IMR-90 (cell line): ENCODE results near the gene MRPL20. TPM values are rescaled to one million over a fixed set of nuclear protein-coding genes. Genes with fewer than 3 reads are reported as not detected.
"Not testable (repeated sequence)": the region's sequence is repeated elsewhere in the genome, so short reads cannot be mapped to it uniquely, and the experiment has no call there.

Source experiments
- ATAC-seq: fragments of 200-7000 bp; cut with Tn5 transposase; 2 replicates; pipeline ENCODE4 v1.9.1; 2020; ENCODE audit warnings: low read depth, mild to moderate bottlenecking, moderate library complexity
- BruUV-seq: library from RNA; stranded (reverse); fragments of 400-500 nt; replicated peaks from 2 replicates; lab custom pipeline; 2021; lab: Mats Ljungman, UMichigan
- CTCF ChIA-PET: fragments of 300-600 bp; formaldehyde crosslinking; extraction: SDS; loops from one replicate; lab custom pipeline; 2021; ENCODE audit warnings: antibody characterized with exemption; lab: Yijun Ruan, JAX
- POLR2A ChIA-PET: fragments of 300-600 bp; sonication (Branson Sonifier 250); formaldehyde crosslinking; loops from one replicate; lab custom pipeline; 2022; ENCODE audit warnings: antibody characterized with exemption; ENCODE audit not compliant: unreplicated experiment; lab: Charles Lee
- DNase-seq: peaks from one replicate; pipeline ENCODE4 v3.0.0; 2013
- H2AFZ ChIP-seq: replicated peaks from 2 replicates; pipeline ENCODE3; 2013; ENCODE audit warnings: low read length, mild to moderate bottlenecking; ENCODE audit not compliant: poor library complexity
- H2AK5ac ChIP-seq: 2 replicates; pipeline ENCODE4 v1.6.1; 2013; ENCODE audit warnings: low read depth, low read length, inconsistent platforms
- H2AK9ac ChIP-seq: replicated peaks from 2 replicates; pipeline ENCODE3; 2013; ENCODE audit warnings: mild to moderate bottlenecking, low read depth, low read length, moderate library complexity; ENCODE audit not compliant: poor library complexity
- H2BK120ac ChIP-seq: 2 replicates; pipeline ENCODE4 v1.6.1; 2013; ENCODE audit warnings: low read depth, low read length, inconsistent platforms
- H2BK15ac ChIP-seq: 3 replicates; pipeline ENCODE4 v1.6.1; 2013; ENCODE audit warnings: low read depth, low read length, inconsistent platforms
- H2BK20ac ChIP-seq: 2 replicates; pipeline ENCODE4 v1.6.1; 2013; ENCODE audit warnings: low read depth, mild to moderate bottlenecking, inconsistent platforms, low read length, moderate library complexity
- H2BK5ac ChIP-seq: 2 replicates; pipeline ENCODE4 v1.6.1; 2013; ENCODE audit warnings: mild to moderate bottlenecking, low read depth, low read length, inconsistent platforms; ENCODE audit not compliant: poor library complexity, severe bottlenecking
- H3K14ac ChIP-seq: replicated peaks from 2 replicates; pipeline ENCODE4 v1.6.1; 2013; ENCODE audit warnings: low read depth, low read length, inconsistent platforms
- H3K18ac ChIP-seq: 2 replicates; pipeline ENCODE4 v1.6.1; 2013; ENCODE audit warnings: low read depth, low read length, control low read depth
- H3K23ac ChIP-seq: 2 replicates; pipeline ENCODE4 v1.6.1; 2013; ENCODE audit warnings: low read depth, low read length, inconsistent platforms
- H3K27ac ChIP-seq: 2 replicates; pipeline ENCODE4 v1.5.1; 2013; ENCODE audit warnings: mild to moderate bottlenecking, control low read depth, low read length; ENCODE audit not compliant: insufficient read depth
- H3K27me3 ChIP-seq: 2 replicates; pipeline ENCODE4 v1.6.1; 2013; ENCODE audit warnings: low read length; ENCODE audit not compliant: control insufficient read depth, insufficient read depth
- H3K36me3 ChIP-seq: 2 replicates; pipeline ENCODE4 v1.6.1; 2013; ENCODE audit warnings: low read length, mixed read lengths; ENCODE audit not compliant: control insufficient read depth, insufficient read depth
- H3K4ac ChIP-seq: 2 replicates; pipeline ENCODE4 v1.6.1; 2013; ENCODE audit warnings: low read depth, low read length, inconsistent platforms
- H3K4me1 ChIP-seq: 2 replicates; pipeline ENCODE4 v1.6.1; 2013; ENCODE audit warnings: low read length, mixed read lengths; ENCODE audit not compliant: control insufficient read depth, insufficient read depth
- H3K4me2 ChIP-seq: 2 replicates; pipeline ENCODE4 v1.6.1; 2013; ENCODE audit warnings: low read depth, mild to moderate bottlenecking, control low read depth, low read length, moderate library complexity
- H3K4me3 ChIP-seq: 2 replicates; pipeline ENCODE4 v1.5.1; 2013; ENCODE audit warnings: low read depth, mild to moderate bottlenecking, control low read depth, low read length, moderate library complexity; ENCODE audit not compliant: insufficient read depth
- H3K56ac ChIP-seq: 2 replicates; pipeline ENCODE4 v1.6.1; 2013; ENCODE audit warnings: low read length, inconsistent platforms; ENCODE audit not compliant: insufficient read depth; ENCODE audit errors: extremely low read depth
- H3K79me1 ChIP-seq, 2 experiments: 2 replicates each; pipeline ENCODE4 v1.6.1; 2013; ENCODE audit warnings: low read length in 2 of 2, inconsistent platforms in 1 of 2, low read depth in 1 of 2
- H3K9ac ChIP-seq: 2 replicates; pipeline ENCODE4 v1.6.1; 2013; ENCODE audit warnings: low read depth, low read length, control low read depth
- H3K9me1 ChIP-seq: 2 replicates; pipeline ENCODE4 v1.6.1; 2013; ENCODE audit warnings: low read length, inconsistent platforms; ENCODE audit not compliant: insufficient read depth
- H3K9me3 ChIP-seq: 2 replicates; pipeline ENCODE4 v1.6.1; 2013; ENCODE audit warnings: low read length; ENCODE audit not compliant: control insufficient read depth, insufficient read depth
- H4K20me1 ChIP-seq: 2 replicates; pipeline ENCODE4 v1.6.1; 2013; ENCODE audit warnings: low read length, inconsistent platforms; ENCODE audit not compliant: insufficient read depth
- H4K5ac ChIP-seq: 2 replicates; pipeline ENCODE4 v1.6.1; 2013; ENCODE audit warnings: mild to moderate bottlenecking, low read depth, low read length, control low read depth
- H4K8ac ChIP-seq, 2 experiments: 2 replicates each; pipeline ENCODE4 v1.6.1; 2013; ENCODE audit warnings: low read depth in 2 of 2, low read length in 2 of 2, control low read depth in 1 of 2, inconsistent platforms in 1 of 2
- H4K91ac ChIP-seq: 2 replicates; pipeline ENCODE4 v1.6.1; 2013; ENCODE audit warnings: low read depth, low read length, inconsistent platforms; ENCODE audit not compliant: insufficient read depth
- WGBS, 2 experiments: methylation state at CpG; one replicate each; pipeline versions ENCODE4 v1.1.5 to v1.1.7; 2013; ENCODE audit warnings: missing lambda C conversion rate in 2 of 2; ENCODE audit not compliant: insufficient read length in 1 of 2; ENCODE audit errors: extremely low coverage in 2 of 2; 5-methylcytosine and 5-hydroxymethylcytosine counted together
- dilution Hi-C: fragments of 300-500 bp; cut with HindIII; formaldehyde crosslinking; loops from one replicate; pipeline ENCODE4 v1.14.3; 2018; ENCODE audit warnings: low sequenced_read_pairs; ENCODE audit not compliant: unreplicated experiment
- in situ Hi-C: fragments of 300-500 bp; cut with MboI; formaldehyde crosslinking; loops from 3 replicates; pipeline ENCODE4 v1.14.3; 2019; ENCODE audit warnings: low sequenced_read_pairs, inconsistent platforms, mixed read lengths
- intact Hi-C: fragments of 100-400 bp; cut with micrococcal nuclease; formaldehyde crosslinking; loops from 2 replicates; pipeline ENCODE4 v1.10.0; 2022
- polyA plus RNA-seq, 3 experiments: library from polyadenylated mRNA; depleted of rRNA; stranded (reverse); fragments of >200 nt; gene quantifications; 2 replicates each; pipeline ENCODE4 v1.2.3, GENCODE V29; 2012; ENCODE audit warnings: low replicate concordance in 1 of 3
- total RNA-seq: library from RNA; depleted of rRNA; stranded (reverse); fragments of >200 nt; gene quantifications from 2 replicates; pipeline ENCODE4 v1.2.3, GENCODE V29; 2012

The MRPL20 gene
- total and polyA plus RNA-seq, 2 of the 4 experiments (the other 2 are of a cell fraction), result 141 to 157 TPM

DNA sequence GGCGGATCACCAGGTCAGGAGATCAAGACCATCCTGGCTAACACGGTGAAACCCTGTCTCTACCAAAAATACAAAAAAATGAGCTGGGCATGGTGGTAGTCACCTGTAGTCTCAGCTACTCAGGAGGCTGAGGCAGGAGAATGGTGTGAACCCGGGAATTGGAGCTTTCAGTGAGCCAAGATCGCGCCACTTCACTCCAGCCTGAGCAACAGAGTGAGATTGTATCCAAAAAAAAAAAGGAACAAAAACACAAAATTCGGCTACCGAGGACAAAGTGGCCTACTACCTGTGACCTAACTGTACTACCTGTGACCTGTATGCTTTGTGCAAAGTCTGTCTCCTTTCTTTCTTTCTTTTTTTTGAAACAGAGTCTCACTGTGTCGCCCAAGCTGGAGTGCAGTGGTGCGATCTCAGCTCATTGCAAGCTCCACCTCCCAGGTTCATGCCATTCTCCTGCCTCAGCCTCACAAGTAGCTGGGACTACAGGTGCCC, 4.1 kb downstream of the MRPL20 start:
- in situ Hi-C loops, H2BK20ac ChIP-seq, H2BK120ac ChIP-seq, POLR2A ChIA-PET, H2BK5ac ChIP-seq, dilution Hi-C loops, H3K23ac ChIP-seq, H3K4me3 ChIP-seq, ATAC-seq, H4K5ac ChIP-seq, H3K27me3 ChIP-seq, H3K56ac ChIP-seq, H3K18ac ChIP-seq, H3K4ac ChIP-seq, H3K9me3 ChIP-seq, H3K4me2 ChIP-seq, H3K27ac ChIP-seq, CTCF ChIA-PET, H2AFZ ChIP-seq, DNase-seq, H3K14ac ChIP-seq, H4K8ac ChIP-seq, intact Hi-C loops, H3K9ac ChIP-seq, H2AK9ac ChIP-seq, H4K91ac ChIP-seq, H2AK5ac ChIP-seq, H2BK15ac ChIP-seq, BruUV-seq: not testable (repeated sequence)
- H3K79me1 ChIP-seq, result peaks cover 22 to 72% of the 10 kb centered on the region in 2 experiments
- H3K4me1 ChIP-seq, result peaks cover 14% of the 10 kb centered on the region
- 94% methylated on average over 3 of the region's 9 CpGs; no CpG with 5 or more reads in 1 of the 2 experiments for WGBS, 2 experiments
- peaks cover 11% of the 10 kb centered on the region for H3K9me1 ChIP-seq
- peaks cover 44% of the 10 kb centered on the region for H3K36me3 ChIP-seq
- peaks cover 29% of the 10 kb centered on the region; the same call in 1 of the 2 replicates for H4K20me1 ChIP-seq
